Measurements from ENCODE around the gene MRPL24. TPM values are rescaled to one million over a fixed set of nuclear protein-coding genes. Genes with fewer than 3 reads are reported as not detected.
A peak's percentile ranks its signal among the peaks of the same experiment; 100 is the strongest.

MRPL24 gene
- total and polyA plus RNA-seq, 10 donors: 15.2 to 83.5 (median 41.0) TPM

GRCh38 chr1:156692925-156693847 lies 47.7 kb downstream of the MRPL24 start:
- no peak for DNase-seq
- peaks cover 0 to 92% (median 42%) of the 10 kb centered on the region in 7 donors for H3K27me3 ChIP-seq (replicated peaks in 1 of 7)
- peak overlapping the region in 1 of 8 donors; percentile 45 for H3K27ac ChIP-seq
- TF ChIP-seq CTCF (IDR thresholded peaks at IDR 0.05 in 8 of 11, conservative IDR thresholded peaks at IDR 0.05 in 3 of 11): no peak
- TF ChIP-seq POLR2A (IDR thresholded peaks at IDR 0.05): no peak
- TF ChIP-seq POLR2AphosphoS5 (IDR thresholded peaks at IDR 0.05): no peak
- no peak overlapping the region for H3K4me3 ChIP-seq
- H3K36me3 ChIP-seq: no peaks in the 10 kb centered on the region
- intact Hi-C loops (cut with DNase I; ENCODE audit: low total_unique reads): no loop called here
- WGBS, 5 donors: 35 to 46% (median 40%) methylated on average over 14 to 16 of the region's 16 CpGs
- H3K9me3 ChIP-seq: no peaks in the 10 kb centered on the region
- peaks cover 5 to 51% (median 33%) of the 10 kb centered on the region in 6 donors for H3K4me1 ChIP-seq

GRCh38 chr1:156692441-156692924 lies 48.4 kb downstream of the MRPL24 start:
- TF ChIP-seq CTCF (IDR thresholded peaks at IDR 0.05 in 8 of 11, conservative IDR thresholded peaks at IDR 0.05 in 3 of 11) (no peak), POLR2A (IDR thresholded peaks at IDR 0.05) (no peak), POLR2AphosphoS5 (IDR thresholded peaks at IDR 0.05) (no peak)
- H3K4me1 ChIP-seq: peaks cover 5 to 51% (median 33%) of the 10 kb centered on the region in 6 donors
- H3K9me3 ChIP-seq: no peaks in the 10 kb centered on the region
- DNase-seq: no peak
- no peaks in the 10 kb centered on the region for H3K36me3 ChIP-seq
- no peak overlapping the region for H3K4me3 ChIP-seq
- intact Hi-C loops (cut with DNase I; ENCODE audit: low total_unique reads): no loop called here
- 2 to 10% (median 6%) methylated on average over 11 to 13 of the region's 13 CpGs for WGBS, 5 donors
- peak overlapping the region in 1 of 8 donors; percentile 45 for H3K27ac ChIP-seq
- H3K27me3 ChIP-seq (replicated peaks in 1 of 7): peaks cover 0 to 92% (median 42%) of the 10 kb centered on the region in 7 donors

DNA sequence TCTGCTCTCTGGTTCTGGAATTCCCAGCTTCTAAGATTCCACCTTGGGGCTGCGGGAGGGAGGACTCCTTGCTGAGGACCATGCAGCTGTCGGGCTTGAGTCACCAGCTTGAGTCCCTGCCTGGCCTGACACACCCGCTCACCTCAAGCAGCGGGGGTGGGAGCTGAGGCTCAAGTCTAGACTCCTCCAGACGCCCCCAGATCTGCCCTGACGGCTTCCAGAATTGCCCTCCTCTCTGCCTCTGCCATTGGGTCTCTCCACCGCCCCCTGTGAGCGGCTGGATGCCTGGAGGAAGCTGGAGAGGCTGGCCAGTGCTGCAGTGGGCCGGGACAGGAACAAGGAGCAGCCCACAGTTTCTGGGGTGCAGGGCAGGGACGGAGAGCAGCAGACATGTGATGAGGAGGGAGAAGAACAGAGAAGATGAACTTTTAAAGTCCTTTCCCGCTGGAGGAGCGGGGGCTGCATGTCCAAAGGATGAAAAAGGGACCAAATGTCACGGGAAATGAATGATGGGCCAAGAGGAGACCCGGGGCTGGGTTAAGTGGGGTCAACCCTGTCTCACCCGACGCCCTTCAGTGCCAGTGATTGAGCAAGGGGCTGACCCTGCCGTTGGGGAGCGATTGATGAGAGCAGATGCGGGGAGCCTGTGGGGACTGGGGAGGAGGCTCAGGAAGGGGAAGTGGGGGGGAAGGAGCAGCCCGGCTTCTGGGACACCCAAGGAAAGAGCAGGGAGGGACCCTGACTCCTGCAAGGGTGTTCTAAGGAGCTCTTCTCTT lies 49.0 kb downstream of the MRPL24 start:
- WGBS, 5 donors: 10 to 17% (median 14%) methylated on average over 17 to 20 of the region's 20 CpGs
- Histone ChIP-seq H3K4me1 (peaks cover 5 to 51% (median 33%) of the 10 kb centered on the region in 6 donors), H3K27ac (peak overlapping the region in 3 of 8 donors; percentile 21 to 45 (median 33)), H3K9me3 (no peaks in the 10 kb centered on the region), H3K36me3 (no peaks in the 10 kb centered on the region), H3K27me3 (replicated peaks in 1 of 7) (peaks cover 0 to 92% (median 42%) of the 10 kb centered on the region in 7 donors), H3K4me3 (no peak overlapping the region)
- intact Hi-C loops (cut with DNase I; ENCODE audit: low total_unique reads): no loop called here
- no peak for DNase-seq
- no peak for TF ChIP-seq CTCF (IDR thresholded peaks at IDR 0.05 in 8 of 11, conservative IDR thresholded peaks at IDR 0.05 in 3 of 11)
- TF ChIP-seq POLR2AphosphoS5 (IDR thresholded peaks at IDR 0.05): peak; percentile 54 to 67 (median 62)

Measured in spleen (tissue), 11 donors.